HepG2 (cell line): ENCODE data around the gene FNDC10. TPM values are rescaled to one million over a fixed set of nuclear protein-coding genes. Genes with fewer than 3 reads are reported as not detected.

Experiments used
- CCAR2 ChIP-seq: fragments of 200-400 bp; formaldehyde crosslinking; optimal IDR thresholded peaks from 2 replicates; pipeline ENCODE3; 2018; ENCODE audit warnings: low read depth, mild to moderate bottlenecking, low read length, moderate library complexity
- FIP1L1 ChIP-seq: fragments of 200-400 bp; formaldehyde crosslinking; IDR thresholded peaks from 2 replicates; pipeline ENCODE4 v1.6.1; 2018; ENCODE audit warnings: low read depth, mild to moderate bottlenecking, low read length, moderate library complexity, borderline replicate concordance; ENCODE audit not compliant: insufficient read depth
- FOXC1 ChIP-seq: sonication (generic); formaldehyde crosslinking; IDR thresholded peaks from 2 replicates; pipeline ENCODE4 v1.8.0; 2022; ENCODE audit warnings: mild to moderate bottlenecking, missing genetic modification reagents, borderline replicate concordance
- HOXA5 ChIP-seq: sonication (generic); formaldehyde crosslinking; IDR thresholded peaks from 2 replicates; pipeline ENCODE4 v1.4.0; 2020; ENCODE audit warnings: missing genetic modification reagents
- MLLT10 ChIP-seq: sonication (generic); formaldehyde crosslinking; IDR thresholded peaks from 2 replicates; pipeline ENCODE4 v1.4.0; 2020; ENCODE audit warnings: missing genetic modification reagents
- NCOR1 ChIP-seq: fragments of 200-600 bp; sonication (generic); IDR thresholded peaks from 2 replicates; pipeline ENCODE4 v1.7.0; 2017; ENCODE audit warnings: antibody characterized with exemption, low read length, borderline replicate concordance
- SATB2 ChIP-seq: sonication (generic); formaldehyde crosslinking; IDR thresholded peaks from 2 replicates; pipeline ENCODE4 v1.5.0; 2020; ENCODE audit warnings: missing genetic modification reagents
- SP1 ChIP-seq, 2 experiments: fragments of 450-650 bp in 1 of 2; sonication (generic) in 1 of 2; formaldehyde crosslinking in 1 of 2; IDR thresholded peaks; 2 replicates each; pipeline versions ENCODE4 v1.4.0 to v1.6.1; 2016 to 2020; ENCODE audit warnings: missing genetic modification reagents in 1 of 2
- TEAD3 ChIP-seq: optimal IDR thresholded peaks from 2 replicates; pipeline ENCODE3; 2016; ENCODE audit warnings: borderline replicate concordance
- ZFP1 ChIP-seq: IDR thresholded peaks from 2 replicates; pipeline ENCODE4 v1.6.1; 2016
- ZNF292 ChIP-seq: sonication (generic); formaldehyde crosslinking; IDR thresholded peaks from 2 replicates; pipeline ENCODE4 v1.8.1; 2022; ENCODE audit warnings: mild to moderate bottlenecking, low read depth, missing genetic modification reagents, borderline replicate concordance
- ZNF44 ChIP-seq: sonication (generic); formaldehyde crosslinking; IDR thresholded peaks from 2 replicates; pipeline ENCODE4 v1.5.1; 2020; ENCODE audit warnings: mild to moderate bottlenecking, missing genetic modification reagents
- ZNF616 ChIP-seq: sonication (generic); formaldehyde crosslinking; IDR thresholded peaks from 2 replicates; pipeline ENCODE4 v1.5.0; 2020; ENCODE audit warnings: low read depth, mild to moderate bottlenecking, missing genetic modification reagents
- ZNF619 ChIP-seq: sonication (generic); formaldehyde crosslinking; IDR thresholded peaks from 2 replicates; pipeline ENCODE4 v1.4.0; 2020; ENCODE audit warnings: mild to moderate bottlenecking, missing genetic modification reagents
- ZNF746 ChIP-seq: sonication (generic); formaldehyde crosslinking; IDR thresholded peaks from 2 replicates; pipeline ENCODE4 v1.8.0; 2022; ENCODE audit warnings: mild to moderate bottlenecking, missing genetic modification reagents
- polyA plus RNA-seq, 8 experiments: library from polyadenylated mRNA; depleted of rRNA in 3 of 8; stranded (reverse) in 7 of 8; unstranded in 1 of 8; fragments of >200 nt; fragmentation: Illumina TruSeq in 4 of 8; extraction: Trizol in 4 of 8; gene quantifications; 2 replicates each; pipeline versions ENCODE4 v1.2.1 to v1.2.3, GENCODE V29; 2011 to 2016; ENCODE audit warnings: low read depth in 4 of 8, missing spikeins in 1 of 8, mixed read lengths in 1 of 8; ENCODE audit not compliant: insufficient read depth in 1 of 8
- total RNA-seq, 5 experiments: library from RNA; depleted of rRNA; stranded (reverse); fragments of >200 nt; fragmentation: Illumina TruSeq; extraction: Trizol; gene quantifications; 2 replicates each; pipeline ENCODE4 v1.2.3, GENCODE V29; 2016; ENCODE audit warnings: low read depth in 1 of 5
- TF ChIP-seq, protein P1 (sequence below): IDR thresholded peaks from 2 replicates; pipeline ENCODE4 v1.4.0; 2020; ENCODE audit warnings: mild to moderate bottlenecking, missing genetic modification reagents
- TF ChIP-seq, protein P2 (sequence below): sonication (generic); formaldehyde crosslinking; IDR thresholded peaks from 2 replicates; pipeline ENCODE4 v1.9.0; 2022; ENCODE audit warnings: low read depth, missing genetic modification reagents
- TF ChIP-seq, protein P3 (sequence below): sonication (generic); formaldehyde crosslinking; IDR thresholded peaks from 2 replicates; pipeline ENCODE4 v1.4.0; 2020; ENCODE audit warnings: missing genetic modification reagents, borderline replicate concordance
- TF ChIP-seq, protein P4 (sequence below): sonication (generic); formaldehyde crosslinking; IDR thresholded peaks from 2 replicates; pipeline ENCODE4 v1.8.1; 2023; ENCODE audit warnings: missing genetic modification reagents, inconsistent platforms, borderline replicate concordance

Gene FNDC10
- total and polyA plus RNA-seq, 2 of the 13 experiments (the other 11 are each of a cell fraction or from before 2014, with no cell fraction given): 2.2 to 2.5 TPM

DNA sequence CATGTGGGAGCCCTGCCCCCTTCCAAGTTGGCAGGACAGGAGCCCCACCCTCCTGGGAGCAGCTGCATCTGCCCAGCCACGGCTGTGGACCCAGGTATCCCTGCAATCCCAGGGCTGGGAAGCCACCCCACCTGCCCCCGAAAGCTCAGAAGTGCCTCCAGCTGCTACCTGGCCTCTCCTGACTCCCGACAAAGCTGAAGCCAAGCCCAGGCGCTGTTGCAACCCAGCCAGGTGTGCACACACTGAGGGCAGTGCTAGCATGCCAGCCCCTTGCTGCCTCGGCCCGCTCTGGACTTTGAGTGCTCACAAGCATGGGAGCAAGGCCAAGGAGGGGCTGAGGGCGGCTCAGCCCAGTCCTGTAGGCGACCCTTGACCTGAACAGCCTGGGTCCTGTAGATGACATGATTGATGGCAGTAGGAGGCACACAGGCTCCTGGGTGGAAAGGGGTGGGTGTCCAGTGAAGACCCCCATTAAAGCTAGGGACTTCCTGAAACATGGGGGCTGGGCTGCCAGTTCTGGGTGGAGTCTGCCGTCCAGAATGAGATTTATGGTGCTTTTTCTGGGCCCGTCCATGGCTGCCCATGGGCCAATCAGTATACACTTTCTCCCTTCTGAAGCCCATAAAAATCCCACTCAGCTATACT is 22.4 kb downstream of the FNDC10 start (continued):
- TF ChIP-seq FOXC1 (no peak), MLLT10 (CRISPR knock-in tag) (no peak), NCOR1 (no peak), SP1 (IDR thresholded peaks at IDR 0.05) (no peak), SP1 (CRISPR knock-in tag; IDR thresholded peaks at IDR 0.05) (no peak), ZNF616 (CRISPR knock-in tag) (no peak), TEAD3 (CRISPR knock-in tag) (peak; percentile 33), ZNF292 (peak; percentile 34; the same call in 1 of the 2 replicates), HOXA5 (CRISPR knock-in tag) (peak; percentile 86), ZNF619 (no peak), ZNF44 (CRISPR knock-in tag) (no peak), FIP1L1 (no peak), ZNF746 (CRISPR knock-in tag) (no peak), SATB2 (CRISPR knock-in tag) (no peak), CCAR2 (no peak), ZFP1 (CRISPR knock-in tag) (no peak)
- TF ChIP-seq, protein P1, sequence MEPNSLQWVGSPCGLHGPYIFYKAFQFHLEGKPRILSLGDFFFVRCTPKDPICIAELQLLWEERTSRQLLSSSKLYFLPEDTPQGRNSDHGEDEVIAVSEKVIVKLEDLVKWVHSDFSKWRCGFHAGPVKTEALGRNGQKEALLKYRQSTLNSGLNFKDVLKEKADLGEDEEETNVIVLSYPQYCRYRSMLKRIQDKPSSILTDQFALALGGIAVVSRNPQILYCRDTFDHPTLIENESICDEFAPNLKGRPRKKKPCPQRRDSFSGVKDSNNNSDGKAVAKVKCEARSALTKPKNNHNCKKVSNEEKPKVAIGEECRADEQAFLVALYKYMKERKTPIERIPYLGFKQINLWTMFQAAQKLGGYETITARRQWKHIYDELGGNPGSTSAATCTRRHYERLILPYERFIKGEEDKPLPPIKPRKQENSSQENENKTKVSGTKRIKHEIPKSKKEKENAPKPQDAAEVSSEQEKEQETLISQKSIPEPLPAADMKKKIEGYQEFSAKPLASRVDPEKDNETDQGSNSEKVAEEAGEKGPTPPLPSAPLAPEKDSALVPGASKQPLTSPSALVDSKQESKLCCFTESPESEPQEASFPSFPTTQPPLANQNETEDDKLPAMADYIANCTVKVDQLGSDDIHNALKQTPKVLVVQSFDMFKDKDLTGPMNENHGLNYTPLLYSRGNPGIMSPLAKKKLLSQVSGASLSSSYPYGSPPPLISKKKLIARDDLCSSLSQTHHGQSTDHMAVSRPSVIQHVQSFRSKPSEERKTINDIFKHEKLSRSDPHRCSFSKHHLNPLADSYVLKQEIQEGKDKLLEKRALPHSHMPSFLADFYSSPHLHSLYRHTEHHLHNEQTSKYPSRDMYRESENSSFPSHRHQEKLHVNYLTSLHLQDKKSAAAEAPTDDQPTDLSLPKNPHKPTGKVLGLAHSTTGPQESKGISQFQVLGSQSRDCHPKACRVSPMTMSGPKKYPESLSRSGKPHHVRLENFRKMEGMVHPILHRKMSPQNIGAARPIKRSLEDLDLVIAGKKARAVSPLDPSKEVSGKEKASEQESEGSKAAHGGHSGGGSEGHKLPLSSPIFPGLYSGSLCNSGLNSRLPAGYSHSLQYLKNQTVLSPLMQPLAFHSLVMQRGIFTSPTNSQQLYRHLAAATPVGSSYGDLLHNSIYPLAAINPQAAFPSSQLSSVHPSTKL (CRISPR knock-in tag): no peak
- TF ChIP-seq, protein P2, sequence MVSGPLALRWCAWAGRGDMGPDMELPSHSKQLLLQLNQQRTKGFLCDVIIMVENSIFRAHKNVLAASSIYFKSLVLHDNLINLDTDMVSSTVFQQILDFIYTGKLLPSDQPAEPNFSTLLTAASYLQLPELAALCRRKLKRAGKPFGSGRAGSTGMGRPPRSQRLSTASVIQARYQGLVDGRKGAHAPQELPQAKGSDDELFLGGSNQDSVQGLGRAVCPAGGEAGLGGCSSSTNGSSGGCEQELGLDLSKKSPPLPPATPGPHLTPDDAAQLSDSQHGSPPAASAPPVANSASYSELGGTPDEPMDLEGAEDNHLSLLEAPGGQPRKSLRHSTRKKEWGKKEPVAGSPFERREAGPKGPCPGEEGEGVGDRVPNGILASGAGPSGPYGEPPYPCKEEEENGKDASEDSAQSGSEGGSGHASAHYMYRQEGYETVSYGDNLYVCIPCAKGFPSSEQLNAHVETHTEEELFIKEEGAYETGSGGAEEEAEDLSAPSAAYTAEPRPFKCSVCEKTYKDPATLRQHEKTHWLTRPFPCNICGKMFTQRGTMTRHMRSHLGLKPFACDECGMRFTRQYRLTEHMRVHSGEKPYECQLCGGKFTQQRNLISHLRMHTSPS (CRISPR knock-in tag): 0 out of 2 replicates have a peak, but pooled peaks have one; percentile 18
- TF ChIP-seq, protein P3, sequence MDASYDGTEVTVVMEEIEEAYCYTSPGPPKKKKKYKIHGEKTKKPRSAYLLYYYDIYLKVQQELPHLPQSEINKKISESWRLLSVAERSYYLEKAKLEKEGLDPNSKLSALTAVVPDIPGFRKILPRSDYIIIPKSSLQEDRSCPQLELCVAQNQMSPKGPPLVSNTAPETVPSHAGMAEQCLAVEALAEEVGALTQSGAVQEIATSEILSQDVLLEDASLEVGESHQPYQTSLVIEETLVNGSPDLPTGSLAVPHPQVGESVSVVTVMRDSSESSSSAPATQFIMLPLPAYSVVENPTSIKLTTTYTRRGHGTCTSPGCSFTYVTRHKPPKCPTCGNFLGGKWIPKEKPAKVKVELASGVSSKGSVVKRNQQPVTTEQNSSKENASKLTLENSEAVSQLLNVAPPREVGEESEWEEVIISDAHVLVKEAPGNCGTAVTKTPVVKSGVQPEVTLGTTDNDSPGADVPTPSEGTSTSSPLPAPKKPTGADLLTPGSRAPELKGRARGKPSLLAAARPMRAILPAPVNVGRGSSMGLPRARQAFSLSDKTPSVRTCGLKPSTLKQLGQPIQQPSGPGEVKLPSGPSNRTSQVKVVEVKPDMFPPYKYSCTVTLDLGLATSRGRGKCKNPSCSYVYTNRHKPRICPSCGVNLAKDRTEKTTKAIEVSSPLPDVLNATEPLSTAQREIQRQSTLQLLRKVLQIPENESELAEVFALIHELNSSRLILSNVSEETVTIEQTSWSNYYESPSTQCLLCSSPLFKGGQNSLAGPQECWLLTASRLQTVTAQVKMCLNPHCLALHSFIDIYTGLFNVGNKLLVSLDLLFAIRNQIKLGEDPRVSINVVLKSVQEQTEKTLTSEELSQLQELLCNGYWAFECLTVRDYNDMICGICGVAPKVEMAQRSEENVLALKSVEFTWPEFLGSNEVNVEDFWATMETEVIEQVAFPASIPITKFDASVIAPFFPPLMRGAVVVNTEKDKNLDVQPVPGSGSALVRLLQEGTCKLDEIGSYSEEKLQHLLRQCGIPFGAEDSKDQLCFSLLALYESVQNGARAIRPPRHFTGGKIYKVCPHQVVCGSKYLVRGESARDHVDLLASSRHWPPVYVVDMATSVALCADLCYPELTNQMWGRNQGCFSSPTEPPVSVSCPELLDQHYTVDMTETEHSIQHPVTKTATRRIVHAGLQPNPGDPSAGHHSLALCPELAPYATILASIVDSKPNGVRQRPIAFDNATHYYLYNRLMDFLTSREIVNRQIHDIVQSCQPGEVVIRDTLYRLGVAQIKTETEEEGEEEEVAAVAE (CRISPR knock-in tag): no peak
- TF ChIP-seq, protein P4, sequence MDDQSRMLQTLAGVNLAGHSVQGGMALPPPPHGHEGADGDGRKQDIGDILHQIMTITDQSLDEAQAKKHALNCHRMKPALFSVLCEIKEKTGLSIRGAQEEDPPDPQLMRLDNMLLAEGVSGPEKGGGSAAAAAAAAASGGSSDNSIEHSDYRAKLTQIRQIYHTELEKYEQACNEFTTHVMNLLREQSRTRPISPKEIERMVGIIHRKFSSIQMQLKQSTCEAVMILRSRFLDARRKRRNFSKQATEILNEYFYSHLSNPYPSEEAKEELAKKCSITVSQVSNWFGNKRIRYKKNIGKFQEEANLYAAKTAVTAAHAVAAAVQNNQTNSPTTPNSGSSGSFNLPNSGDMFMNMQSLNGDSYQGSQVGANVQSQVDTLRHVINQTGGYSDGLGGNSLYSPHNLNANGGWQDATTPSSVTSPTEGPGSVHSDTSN (CRISPR knock-in tag): no peak
